Activated T-helper 17 cell treated with anti-CD3 and anti-CD28 coated beads, Interleukin-2, amount 50 U/mL, for 72 hours (primary cell): ENCODE data around the gene VAPB. TPM values are rescaled to one million over a fixed set of nuclear protein-coding genes. Genes with fewer than 3 reads are reported as not detected.

Experiments
- ATAC-seq: fragments of 150-1000 bp; cut with Tn5 transposase; replicated peaks from 2 replicates; pipeline ENCODE4 v1.10.0; 2021; ENCODE audit warnings: mild to moderate bottlenecking, moderate library complexity
- H3K27ac Mint-ChIP-seq: one replicate; pipeline ENCODE4 v1.8.0; 2022; ENCODE audit warnings: mixed read lengths
- H3K27me3 Mint-ChIP-seq: one replicate; pipeline ENCODE4 v1.8.0; 2022; ENCODE audit warnings: mixed read lengths
- H3K36me3 Mint-ChIP-seq: one replicate; pipeline ENCODE4 v1.8.0; 2022; ENCODE audit warnings: low read depth, mild to moderate bottlenecking, mixed read lengths
- H3K4me1 Mint-ChIP-seq: one replicate; pipeline ENCODE4 v1.8.0; 2022; ENCODE audit warnings: mixed read lengths
- H3K4me3 Mint-ChIP-seq: one replicate; pipeline ENCODE4 v1.8.0; 2022; ENCODE audit warnings: mild to moderate bottlenecking, mixed read lengths
- H3K9me3 Mint-ChIP-seq: one replicate; pipeline ENCODE4 v1.8.0; 2022; ENCODE audit warnings: mixed read lengths
- total RNA-seq, 2 donors: library from RNA; stranded (reverse); gene quantifications; one replicate each; pipeline ENCODE4 v1.2.3, GENCODE V29; 2022

The VAPB gene
- total RNA-seq, 2 donors from 2014 or later = 43.2 to 48.2 TPM

DNA sequence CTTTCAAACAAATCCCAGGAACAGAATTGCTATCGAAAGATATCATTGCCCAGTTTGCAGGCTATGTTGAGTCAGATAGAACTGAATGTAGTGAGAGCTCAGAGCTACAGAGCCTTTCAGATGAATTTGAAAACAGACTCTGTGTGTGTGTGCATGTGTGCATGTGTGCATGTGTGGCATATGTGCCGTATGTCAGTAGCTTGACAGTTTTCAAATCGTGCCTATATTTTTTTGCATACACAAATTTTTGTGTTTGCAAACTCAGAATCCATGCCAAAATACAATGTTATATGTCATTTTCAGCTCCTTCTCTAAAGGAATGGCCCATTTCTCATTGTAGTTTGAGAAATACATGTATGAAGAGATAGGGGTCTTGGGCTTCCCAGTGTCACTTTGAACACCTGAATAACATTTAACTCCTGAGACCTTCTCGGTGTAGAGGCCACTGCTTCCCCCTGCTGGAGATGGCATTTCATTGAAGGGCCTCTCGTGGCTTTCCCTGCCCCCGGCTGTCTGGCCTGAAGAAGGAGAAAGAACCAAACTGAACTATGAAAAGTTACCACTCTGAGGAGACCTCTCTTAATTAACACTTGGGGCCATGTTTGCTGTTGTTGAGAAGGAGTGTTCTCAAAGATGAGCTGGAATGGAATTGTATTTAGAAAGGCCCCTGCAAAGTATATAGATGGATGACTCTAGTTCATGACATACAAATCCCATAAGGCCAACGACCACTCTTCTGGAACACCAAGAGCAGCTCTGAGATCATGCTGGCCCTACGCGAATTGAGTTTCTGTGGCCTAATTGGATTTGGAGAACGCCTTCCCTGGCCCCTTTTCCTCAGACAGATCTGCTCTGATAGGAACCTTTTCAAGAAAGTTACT lies 58.7 kb downstream of the VAPB start:
- H3K9me3 Mint-ChIP-seq = no peaks in the 10 kb centered on the region
- peaks cover 90% of the 10 kb centered on the region for H3K36me3 Mint-ChIP-seq
- no peak overlapping the region for H3K27ac Mint-ChIP-seq
- H3K27me3 Mint-ChIP-seq = no peaks in the 10 kb centered on the region
- no peak overlapping the region for H3K4me3 Mint-ChIP-seq
- ATAC-seq = peak; percentile 70
- H3K4me1 Mint-ChIP-seq = no peaks in the 10 kb centered on the region

DNA sequence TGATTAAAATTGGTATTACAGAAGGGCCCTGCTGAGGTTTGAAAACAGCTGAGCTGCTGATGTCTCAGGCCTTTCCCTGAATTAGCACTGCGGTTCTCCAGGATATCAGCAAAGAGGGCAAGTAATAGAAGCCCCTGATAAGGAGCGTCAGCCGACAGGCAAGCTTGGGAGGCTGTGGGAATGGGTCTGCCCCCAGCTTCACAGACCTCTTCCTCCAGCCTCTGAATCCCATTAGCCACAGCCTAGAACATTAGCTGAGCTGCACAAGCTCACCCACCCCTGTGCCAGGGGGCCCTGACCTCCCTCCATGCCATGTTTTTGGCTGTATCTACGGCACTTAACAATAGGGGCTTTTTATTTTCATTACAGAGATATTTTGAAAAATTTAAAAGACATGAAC lies 59.9 kb downstream of the VAPB start:
- no peaks in the 10 kb centered on the region for H3K4me1 Mint-ChIP-seq
- no peak for ATAC-seq
- no peak overlapping the region for H3K27ac Mint-ChIP-seq
- H3K9me3 Mint-ChIP-seq = no peaks in the 10 kb centered on the region
- peaks cover 78% of the 10 kb centered on the region for H3K36me3 Mint-ChIP-seq
- no peaks in the 10 kb centered on the region for H3K27me3 Mint-ChIP-seq
- H3K4me3 Mint-ChIP-seq = no peak overlapping the region

DNA sequence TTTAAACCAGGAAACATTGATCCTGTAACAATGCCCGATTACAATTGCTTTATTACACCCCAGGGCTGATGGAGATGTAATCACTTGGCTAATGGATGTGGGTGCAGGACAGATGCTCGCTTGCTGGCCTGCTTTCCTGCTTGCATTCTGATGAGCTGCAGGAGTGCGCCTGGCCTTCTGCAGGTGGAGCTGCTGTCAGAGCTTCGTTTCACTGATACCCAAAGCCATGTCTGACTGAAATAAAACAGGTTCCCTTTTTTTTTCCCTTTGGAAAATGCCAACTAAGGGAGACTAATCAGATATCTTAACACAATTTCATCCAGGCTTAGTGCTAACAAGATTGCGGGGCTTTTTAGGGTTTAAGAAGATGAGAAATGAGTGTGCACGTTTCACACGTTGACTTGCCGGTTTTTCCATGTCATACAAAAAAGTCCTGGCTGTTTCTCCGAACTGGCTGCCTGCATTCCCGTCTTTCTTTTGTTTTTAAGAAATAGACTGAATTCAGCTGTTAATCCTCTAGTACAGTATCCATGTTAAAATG lies 60.7 kb downstream of the VAPB start:
- no peak overlapping the region for H3K27ac Mint-ChIP-seq
- H3K36me3 Mint-ChIP-seq = peaks cover 74% of the 10 kb centered on the region
- H3K4me3 Mint-ChIP-seq = no peak overlapping the region
- no peaks in the 10 kb centered on the region for H3K27me3 Mint-ChIP-seq
- H3K4me1 Mint-ChIP-seq = no peaks in the 10 kb centered on the region
- H3K9me3 Mint-ChIP-seq = no peaks in the 10 kb centered on the region
- ATAC-seq = no peak

DNA sequence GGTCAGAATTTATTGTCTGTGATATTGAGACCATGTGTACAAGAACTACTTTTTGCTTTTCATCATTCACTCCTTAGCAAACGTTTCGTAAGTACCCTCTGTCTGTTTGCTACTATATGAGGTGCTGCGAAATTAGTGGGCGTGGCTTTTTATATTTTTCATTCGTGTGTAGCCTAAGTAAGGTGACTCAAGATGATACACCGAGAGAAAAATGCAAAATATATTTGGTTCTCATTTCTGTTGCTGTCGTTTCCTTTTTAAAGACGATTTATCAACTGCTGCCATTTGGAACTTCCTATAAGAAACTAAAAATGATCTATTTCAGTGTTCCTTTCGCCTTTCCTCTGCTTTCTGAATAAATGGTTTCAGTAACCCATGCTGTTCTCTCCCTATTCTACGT lies 61.2 kb downstream of the VAPB start:
- Mint-ChIP-seq H3K27me3 (no peaks in the 10 kb centered on the region), H3K4me1 (no peaks in the 10 kb centered on the region), H3K36me3 (peaks cover 72% of the 10 kb centered on the region), H3K27ac (no peak overlapping the region), H3K4me3 (no peak overlapping the region), H3K9me3 (no peaks in the 10 kb centered on the region)
- no peak for ATAC-seq

DNA sequence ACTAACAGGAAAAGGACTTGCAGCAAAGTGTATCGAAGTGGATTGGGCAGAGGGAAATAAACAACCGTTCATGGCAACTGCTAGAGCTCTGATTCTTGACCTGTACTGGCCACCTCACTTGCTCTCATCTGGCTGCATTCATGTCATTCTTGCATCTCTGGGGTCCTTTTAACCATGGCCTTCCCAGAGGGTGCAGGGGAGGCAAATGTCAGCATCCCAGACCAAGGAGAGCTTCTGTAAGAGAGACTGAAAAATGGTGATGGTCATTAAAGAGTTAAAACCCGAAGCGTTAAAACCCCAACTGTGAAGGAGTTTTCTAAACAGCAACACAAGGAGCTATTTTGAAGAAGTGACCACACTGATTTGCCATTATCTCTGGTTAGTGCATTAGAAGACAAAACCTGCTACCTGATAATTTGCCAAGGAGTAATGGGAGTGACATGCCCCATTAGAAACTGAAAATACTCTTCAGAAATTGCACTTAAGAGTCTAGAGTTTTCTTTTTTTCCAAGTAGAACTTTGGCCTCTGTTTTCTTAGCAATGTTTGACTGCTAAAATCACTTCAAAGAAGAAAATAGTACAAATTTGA lies 63.7 kb downstream of the VAPB start:
- ATAC-seq = no peak
- Mint-ChIP-seq H3K36me3 (peaks cover 58% of the 10 kb centered on the region), H3K27me3 (no peaks in the 10 kb centered on the region), H3K4me3 (no peak overlapping the region), H3K4me1 (no peaks in the 10 kb centered on the region), H3K27ac (no peak overlapping the region), H3K9me3 (no peaks in the 10 kb centered on the region)

DNA sequence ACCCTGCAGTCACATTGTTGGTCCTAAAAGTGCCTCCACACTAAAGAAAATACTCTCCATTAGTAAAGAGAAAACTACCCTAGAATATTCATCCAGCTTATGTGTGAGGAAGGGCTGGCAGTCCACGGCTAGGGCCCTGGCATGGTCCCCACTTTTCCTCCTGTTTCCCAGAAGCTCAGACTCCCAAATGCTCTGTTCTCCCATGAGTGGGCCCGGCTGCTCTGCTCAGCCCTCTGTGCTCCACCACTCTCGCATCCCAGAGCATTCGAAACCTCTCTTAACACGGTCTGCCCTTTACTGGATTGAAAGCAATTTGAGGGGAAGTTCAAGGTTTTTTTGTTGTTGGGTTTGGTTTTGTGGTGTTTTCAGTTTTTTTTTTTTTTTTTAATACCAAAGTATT lies 64.4 kb downstream of the VAPB start:
- Mint-ChIP-seq H3K27me3 (no peaks in the 10 kb centered on the region), H3K4me1 (no peaks in the 10 kb centered on the region), H3K4me3 (no peak overlapping the region), H3K9me3 (no peaks in the 10 kb centered on the region), H3K27ac (no peak overlapping the region), H3K36me3 (peaks cover 51% of the 10 kb centered on the region)
- no peak for ATAC-seq

DNA sequence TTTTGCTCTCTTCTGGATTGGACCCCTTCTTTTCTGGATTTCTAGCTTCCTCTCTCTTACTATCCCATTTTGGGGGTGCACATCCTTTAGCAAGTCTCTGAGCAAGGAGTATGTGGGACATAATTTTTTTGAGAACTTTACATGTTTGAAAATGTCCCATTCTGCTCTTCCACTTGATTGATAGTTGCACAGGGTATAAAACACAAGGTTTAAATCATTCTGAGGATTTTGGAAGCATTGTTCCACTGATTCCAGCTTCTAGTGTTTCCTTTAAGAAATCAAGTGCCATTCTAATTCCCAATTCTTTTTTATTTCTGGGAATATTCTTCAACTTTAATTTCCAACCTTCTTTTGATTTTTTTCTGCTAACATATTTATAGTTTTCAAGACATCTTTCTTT lies 65.4 kb downstream of the VAPB start:
- H3K4me3 Mint-ChIP-seq = no peak overlapping the region
- H3K9me3 Mint-ChIP-seq = no peaks in the 10 kb centered on the region
- H3K27ac Mint-ChIP-seq = no peak overlapping the region
- no peak for ATAC-seq
- peaks cover 41% of the 10 kb centered on the region for H3K36me3 Mint-ChIP-seq
- no peaks in the 10 kb centered on the region for H3K4me1 Mint-ChIP-seq
- H3K27me3 Mint-ChIP-seq = no peaks in the 10 kb centered on the region

DNA sequence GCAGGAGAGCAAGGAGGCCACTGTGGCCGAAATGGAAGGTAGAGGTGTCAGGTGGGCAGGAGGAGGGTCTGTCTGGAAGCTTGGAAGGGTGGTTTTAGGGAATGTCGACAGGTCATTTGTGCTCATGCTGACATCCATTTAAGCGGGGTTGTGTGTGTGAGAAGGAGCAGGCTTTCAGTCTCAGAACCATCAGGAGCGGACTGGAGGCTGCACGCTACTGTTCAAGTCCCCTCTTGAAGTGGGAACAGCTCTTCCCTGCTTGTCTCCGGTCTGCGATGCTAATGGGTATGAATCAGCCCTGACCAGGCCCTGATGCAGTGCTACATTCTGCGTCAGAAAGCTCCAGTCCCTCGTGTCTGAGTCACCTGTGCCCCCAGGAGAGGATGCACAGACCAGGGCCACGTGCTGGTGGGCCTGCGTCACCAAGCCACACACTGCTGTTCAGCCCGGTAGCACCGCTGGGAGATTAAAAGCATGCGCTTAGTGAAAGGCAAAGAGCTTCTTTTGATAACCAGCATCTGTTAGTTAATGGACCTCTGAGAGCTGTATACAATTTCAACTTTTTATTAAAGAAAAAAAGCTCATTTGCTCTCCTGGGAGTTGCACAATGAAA lies 68.2 kb downstream of the VAPB start:
- no peaks in the 10 kb centered on the region for H3K27me3 Mint-ChIP-seq
- H3K4me3 Mint-ChIP-seq = no peak overlapping the region
- no peaks in the 10 kb centered on the region for H3K4me1 Mint-ChIP-seq
- no peak for ATAC-seq
- peaks cover 16% of the 10 kb centered on the region for H3K36me3 Mint-ChIP-seq
- no peaks in the 10 kb centered on the region for H3K9me3 Mint-ChIP-seq
- peak overlapping the region; percentile 55 for H3K27ac Mint-ChIP-seq

DNA sequence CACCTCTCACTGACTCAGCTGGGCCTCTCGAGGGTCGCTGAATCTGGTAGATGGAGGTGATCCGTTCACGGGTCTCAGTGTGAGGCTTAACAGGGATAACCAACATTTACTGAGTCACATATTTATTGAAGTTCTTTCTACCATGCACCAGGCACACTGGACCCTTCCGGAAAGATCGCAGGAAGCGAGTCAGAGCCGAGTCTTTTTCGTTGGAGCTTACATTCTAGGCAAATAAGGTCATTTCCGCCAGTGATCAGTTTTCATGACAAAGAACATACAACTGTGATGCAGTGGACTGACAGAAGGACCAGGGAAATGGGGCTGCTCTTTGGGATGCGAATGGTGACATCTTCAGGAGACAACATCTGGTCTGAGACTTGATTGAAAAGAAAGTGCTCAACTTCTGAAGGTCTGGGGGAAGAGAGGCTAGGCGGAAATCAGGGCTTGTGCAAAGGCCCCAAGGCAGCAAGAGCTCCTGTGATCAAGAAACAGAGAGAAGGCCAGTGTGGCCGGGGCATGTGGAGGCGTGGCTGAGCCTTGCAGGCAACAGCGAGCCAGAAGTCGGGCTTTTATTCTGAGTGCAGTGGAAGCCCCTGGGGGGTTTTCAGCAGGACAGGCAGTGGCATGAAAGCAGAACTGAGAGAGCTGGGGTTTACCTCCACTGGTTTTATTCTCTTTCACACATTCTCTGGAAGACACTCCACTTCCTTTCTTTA lies 69.5 kb downstream of the VAPB start:
- Mint-ChIP-seq H3K9me3 (no peaks in the 10 kb centered on the region), H3K27me3 (no peaks in the 10 kb centered on the region), H3K36me3 (peaks cover 16% of the 10 kb centered on the region), H3K4me1 (no peaks in the 10 kb centered on the region), H3K4me3 (no peak overlapping the region), H3K27ac (peak overlapping the region; percentile 32)
- ATAC-seq = no peak

DNA sequence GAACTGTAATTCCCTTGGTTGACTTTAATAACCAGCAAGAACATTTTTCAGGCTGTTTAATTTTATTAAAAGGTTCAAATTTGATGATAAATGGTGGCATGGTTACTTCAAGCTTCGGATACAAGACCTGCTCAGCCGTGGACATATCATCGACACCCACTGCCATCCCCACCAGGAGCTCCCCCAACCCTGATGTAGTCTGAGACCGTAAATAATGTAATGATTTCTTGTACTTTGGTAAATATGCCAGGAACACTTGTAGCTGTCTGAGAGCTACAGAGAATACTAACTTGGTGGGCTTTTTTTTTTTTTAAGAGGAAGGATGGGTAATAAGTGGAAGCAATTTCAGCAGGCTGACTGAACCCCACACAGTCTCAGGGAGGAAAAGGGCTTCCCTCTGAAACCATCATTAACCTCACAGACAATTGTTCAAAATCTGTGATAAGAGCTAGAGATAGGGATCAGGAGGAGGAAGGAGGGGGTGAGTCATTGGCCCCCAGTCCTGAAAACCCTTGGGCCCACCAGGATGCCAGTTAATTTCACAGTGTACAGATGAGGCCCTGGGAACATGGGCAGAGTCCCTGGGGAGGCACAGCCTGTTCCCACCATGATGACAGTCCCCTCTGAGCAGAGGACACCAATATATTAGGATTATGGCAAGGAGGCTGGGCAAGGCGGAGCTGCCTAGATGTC lies 70.2 kb downstream of the VAPB start:
- no peak overlapping the region for H3K27ac Mint-ChIP-seq
- no peaks in the 10 kb centered on the region for H3K4me1 Mint-ChIP-seq
- no peaks in the 10 kb centered on the region for H3K9me3 Mint-ChIP-seq
- H3K4me3 Mint-ChIP-seq = no peak overlapping the region
- peaks cover 16% of the 10 kb centered on the region for H3K36me3 Mint-ChIP-seq
- H3K27me3 Mint-ChIP-seq = no peaks in the 10 kb centered on the region
- ATAC-seq = no peak

DNA sequence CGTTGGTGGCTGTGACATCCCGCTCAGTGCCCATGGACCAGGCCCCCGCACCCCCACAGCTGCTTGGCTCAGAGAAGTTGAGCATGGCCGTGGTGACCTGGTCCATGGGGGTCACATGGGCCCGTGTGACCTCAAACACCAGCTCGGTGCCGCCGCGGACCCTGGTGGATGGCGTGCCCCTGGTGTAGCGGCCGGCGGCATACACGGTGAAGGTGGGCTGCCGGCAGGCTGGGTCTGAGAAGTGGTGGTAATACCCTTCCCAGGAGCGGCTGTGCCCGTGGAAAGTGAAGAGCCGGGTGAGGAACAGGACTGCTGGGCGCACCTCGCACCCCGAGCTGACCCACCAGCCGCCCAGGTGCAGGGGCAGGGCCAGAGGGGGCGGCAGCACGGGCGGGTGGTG lies 72.1 kb downstream of the VAPB start:
- Mint-ChIP-seq H3K9me3 (no peaks in the 10 kb centered on the region), H3K36me3 (peaks cover 8% of the 10 kb centered on the region), H3K4me3 (no peak overlapping the region), H3K27me3 (no peaks in the 10 kb centered on the region), H3K27ac (no peak overlapping the region), H3K4me1 (no peaks in the 10 kb centered on the region)
- no peak for ATAC-seq

DNA sequence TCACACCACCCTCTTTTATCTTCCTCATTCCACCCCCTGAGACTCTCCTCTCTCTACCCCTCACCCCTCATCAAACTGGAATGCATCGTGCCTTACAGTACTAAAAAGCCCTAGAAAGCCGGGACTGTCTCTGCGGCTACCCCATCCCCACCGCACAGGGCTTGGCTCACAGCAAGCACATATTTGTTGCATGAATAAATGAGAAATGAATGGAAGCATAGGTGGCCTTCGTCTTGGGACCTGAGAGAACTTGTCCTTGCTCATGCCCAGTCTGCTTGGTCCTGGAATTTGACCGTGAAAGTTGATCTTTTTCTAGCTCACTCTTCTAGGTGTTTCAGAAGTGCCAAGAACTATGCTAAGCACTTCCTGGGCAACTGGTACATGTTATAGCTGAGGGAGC lies 72.9 kb downstream of the VAPB start:
- Mint-ChIP-seq H3K4me3 (no peak overlapping the region), H3K4me1 (no peaks in the 10 kb centered on the region), H3K9me3 (no peaks in the 10 kb centered on the region), H3K36me3 (peaks cover 5% of the 10 kb centered on the region), H3K27ac (no peak overlapping the region), H3K27me3 (no peaks in the 10 kb centered on the region)
- ATAC-seq = no peak

DNA sequence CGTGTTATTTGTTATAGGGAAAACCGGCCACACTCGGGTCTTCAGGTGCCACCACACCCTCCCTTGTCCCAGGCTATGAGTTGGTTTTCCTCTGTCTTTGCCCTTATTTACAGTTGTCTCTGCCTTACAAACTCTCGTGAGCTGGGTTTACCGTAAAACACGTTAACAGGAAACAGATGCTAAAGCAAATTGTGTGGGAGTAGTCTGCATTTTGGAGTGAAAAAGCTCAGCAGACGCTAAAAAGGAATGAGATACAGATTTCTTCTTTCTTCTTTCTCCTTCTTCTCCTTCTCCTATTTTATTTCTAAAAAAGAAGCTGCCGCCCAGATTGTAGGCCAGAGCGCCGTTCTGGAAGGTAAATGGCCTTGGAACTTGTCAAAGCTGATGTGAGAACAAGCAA lies 74.2 kb downstream of the VAPB start:
- no peaks in the 10 kb centered on the region for H3K36me3 Mint-ChIP-seq
- no peaks in the 10 kb centered on the region for H3K4me1 Mint-ChIP-seq
- no peak for ATAC-seq
- no peak overlapping the region for H3K4me3 Mint-ChIP-seq
- H3K9me3 Mint-ChIP-seq = no peaks in the 10 kb centered on the region
- no peaks in the 10 kb centered on the region for H3K27me3 Mint-ChIP-seq
- no peak overlapping the region for H3K27ac Mint-ChIP-seq

DNA sequence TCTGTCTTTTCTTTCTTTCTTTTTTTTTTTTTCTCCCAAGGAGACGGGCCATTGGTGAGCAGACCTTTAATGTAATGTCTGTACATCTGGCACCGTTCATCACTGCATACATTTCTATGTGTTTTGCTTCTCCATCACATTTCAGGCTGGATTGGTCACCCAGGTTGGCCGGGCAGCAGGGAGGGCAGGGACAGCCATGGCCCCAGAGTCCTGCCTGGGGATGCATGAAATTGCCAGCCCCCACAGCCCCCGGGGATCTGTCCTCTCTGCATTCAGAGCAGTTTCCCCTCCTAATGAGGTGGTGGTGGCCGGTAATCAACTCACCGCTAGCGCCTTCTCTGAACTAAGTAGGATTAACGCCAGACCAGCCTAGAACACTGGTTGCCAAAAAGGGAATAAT lies 75.8 kb downstream of the VAPB start:
- Mint-ChIP-seq H3K36me3 (no peaks in the 10 kb centered on the region), H3K9me3 (no peaks in the 10 kb centered on the region), H3K4me1 (no peaks in the 10 kb centered on the region), H3K4me3 (no peak overlapping the region), H3K27me3 (no peaks in the 10 kb centered on the region), H3K27ac (no peak overlapping the region)
- no peak for ATAC-seq
